SK-N-SH (cell line): ENCODE results near the gene DTNBP1. TPM values are rescaled to one million over a fixed set of nuclear protein-coding genes. Genes with fewer than 3 reads are reported as not detected.

ENCODE experiments used
- CTCF ChIA-PET: fragments of 300-600, 350-600 bp; formaldehyde crosslinking; extraction: SDS; loops from one replicate; lab custom pipeline; 2021; lab: Yijun Ruan, JAX
- POLR2A ChIA-PET: fragments of 350-600 bp; sonication (Branson Sonifier 250); formaldehyde crosslinking; extraction: SDS; loops from one replicate; lab custom pipeline; 2020; ENCODE audit warnings: antibody characterized with exemption, inconsistent platforms; lab: Yijun Ruan, JAX
- DNase-seq: peaks from one replicate; pipeline ENCODE4 v3.0.0; 2012
- H2AFZ ChIP-seq: fragments of 200-600 bp; sonication (generic); 2 replicates; pipeline ENCODE4 v1.8.1; 2016; ENCODE audit warnings: antibody characterized with exemption, mild to moderate bottlenecking, low read depth
- H3F3A ChIP-seq: fragments of 200-600 bp; sonication (generic); replicated peaks from 2 replicates; pipeline ENCODE3; 2016; ENCODE audit warnings: antibody characterized with exemption, mild to moderate bottlenecking; ENCODE audit not compliant: insufficient read depth
- H3K27ac ChIP-seq, 2 experiments: fragments of 200-500 bp in 1 of 2; fragments of 200-600 bp in 1 of 2; sonication (Bioruptor generic) in 1 of 2; sonication (generic), shearing (Covaris generic) in 1 of 2; 2 replicates each; pipeline versions ENCODE4 v1.5.1 to v1.6.1; 2014 to 2016; ENCODE audit warnings: low read depth in 2 of 2, inconsistent platforms in 1 of 2, low read length in 1 of 2, mild to moderate bottlenecking in 1 of 2, mixed read lengths in 1 of 2
- H3K27me3 ChIP-seq: fragments of 200-600 bp; sonication (generic), shearing (Covaris generic); 2 replicates; pipeline ENCODE4 v1.6.1; 2016; ENCODE audit warnings: mixed run types; ENCODE audit not compliant: insufficient read depth
- H3K36me3 ChIP-seq, 2 experiments: fragments of 200-500 bp in 1 of 2; fragments of 200-600 bp in 1 of 2; sonication (Bioruptor generic) in 1 of 2; sonication (generic) in 1 of 2; replicated peaks in 1 of 2; 2 replicates each; pipeline versions ENCODE3 to v1.5.1; 2014 to 2016; ENCODE audit warnings: low read length in 1 of 2, mild to moderate bottlenecking in 1 of 2; ENCODE audit not compliant: insufficient read depth in 2 of 2, control insufficient read depth in 1 of 2
- H3K4me1 ChIP-seq, 2 experiments: fragments of 200-500 bp in 1 of 2; fragments of 200-600 bp in 1 of 2; sonication (Bioruptor generic) in 1 of 2; sonication (generic), shearing (Covaris generic) in 1 of 2; 2 replicates each; pipeline versions ENCODE4 v1.5.1 to v1.6.1; 2014 to 2016; ENCODE audit warnings: low read depth in 1 of 2, low read length in 1 of 2, mixed run types in 1 of 2; ENCODE audit not compliant: insufficient read depth in 2 of 2, control insufficient read depth in 1 of 2
- H3K4me2 ChIP-seq: fragments of 200-600 bp; sonication (generic), shearing (Covaris generic); 2 replicates; pipeline ENCODE4 v1.6.1; 2017; ENCODE audit warnings: mixed run types
- H3K4me3 ChIP-seq, 2 experiments: fragments of 200-500 bp in 1 of 2; fragments of 200-600 bp in 1 of 2; sonication (Bioruptor generic) in 1 of 2; sonication (generic), shearing (Covaris generic) in 1 of 2; 2 replicates each; pipeline versions ENCODE4 v1.5.1 to v1.8.1; 2014 to 2016; ENCODE audit warnings: low read depth in 2 of 2, inconsistent platforms in 1 of 2, low read length in 1 of 2, mild to moderate bottlenecking in 1 of 2, mixed read lengths in 1 of 2, moderate library complexity in 1 of 2
- H3K79me2 ChIP-seq: fragments of 200-600 bp; sonication (generic); 2 replicates; pipeline ENCODE4 v1.8.1; 2017; ENCODE audit warnings: mild to moderate bottlenecking; ENCODE audit not compliant: insufficient read depth
- H3K9ac ChIP-seq: fragments of 200-600 bp; sonication (generic); 2 replicates; pipeline ENCODE4 v1.6.1; 2017; ENCODE audit warnings: mixed run types
- H3K9me2 ChIP-seq: fragments of 200-600 bp; sonication (generic); 2 replicates; pipeline ENCODE4 v1.6.1; 2017; ENCODE audit warnings: mixed run types
- H3K9me3 ChIP-seq: fragments of 200-600 bp; sonication (generic); 2 replicates; pipeline ENCODE4 v1.6.1; 2017; ENCODE audit warnings: mixed run types, mild to moderate bottlenecking, moderate library complexity
- H4K20me1 ChIP-seq: fragments of 200-600 bp; sonication (generic); 2 replicates; pipeline ENCODE4 v1.6.1; 2017; ENCODE audit warnings: mild to moderate bottlenecking, mixed run types; ENCODE audit not compliant: insufficient read depth
- EP300 ChIP-seq, 2 experiments: IDR thresholded peaks; 2 replicates each; pipeline versions ENCODE4 v1.4.0 to v1.6.1; 2012; ENCODE audit warnings: borderline replicate concordance in 1 of 2, low read depth in 1 of 2, low read length in 1 of 2
- FOSL2 ChIP-seq: IDR thresholded peaks from 2 replicates; pipeline ENCODE4 v1.4.0; 2012; ENCODE audit warnings: low read depth, mild to moderate bottlenecking, moderate library complexity, borderline replicate concordance
- GABPA ChIP-seq: IDR thresholded peaks from 2 replicates; pipeline ENCODE4 v1.4.0; 2012; ENCODE audit warnings: low read depth, mild to moderate bottlenecking
- MAX ChIP-seq: IDR thresholded peaks from 2 replicates; pipeline ENCODE4 v1.4.0; 2012; ENCODE audit warnings: low read depth
- MEF2A ChIP-seq: IDR thresholded peaks from 2 replicates; pipeline ENCODE4 v1.4.0; 2012; ENCODE audit warnings: low read depth, borderline replicate concordance
- RAD21 ChIP-seq: IDR thresholded peaks from 2 replicates; pipeline ENCODE4 v1.6.1; 2012; ENCODE audit warnings: mild to moderate bottlenecking, low read length
- TAF1 ChIP-seq: IDR thresholded peaks from 2 replicates; pipeline ENCODE4 v1.6.1; 2012; ENCODE audit warnings: low read depth, mild to moderate bottlenecking, low read length, moderate library complexity, borderline replicate concordance
- TCF12 ChIP-seq: IDR thresholded peaks from 2 replicates; pipeline ENCODE4 v1.4.0; 2012
- YY1 ChIP-seq: IDR thresholded peaks from 2 replicates; pipeline ENCODE4 v1.4.0; 2012; ENCODE audit warnings: low read depth, mild to moderate bottlenecking
- WGBS: methylation state at CpG from one replicate; pipeline ENCODE4 v1.1.6; 2017; ENCODE audit warnings: low lambda C conversion rate; 5-methylcytosine and 5-hydroxymethylcytosine counted together
- polyA plus RNA-seq, 3 experiments: library from polyadenylated mRNA; depleted of rRNA; stranded (reverse); fragments of >200 nt; gene quantifications; 2 replicates each; pipeline ENCODE4 v1.2.3, GENCODE V29; 2012
- TF ChIP-seq, protein P1 (sequence below): fragments of 200-600 bp; sonication (generic); IDR thresholded peaks from 2 replicates; pipeline ENCODE4 v1.6.1; 2017; ENCODE audit warnings: antibody characterized with exemption, mild to moderate bottlenecking, moderate library complexity
- TF ChIP-seq, protein P2 (sequence below): IDR thresholded peaks from 2 replicates; pipeline ENCODE4; 2012

DTNBP1 gene
- polyA plus RNA-seq, 1 of the 3 experiments (the other 2 are of a cell fraction): 19.7 TPM

- no peak for TF ChIP-seq FOSL2
- TF ChIP-seq TCF12: no peak
These were observed 43.2 kb upstream of the DTNBP1 start (continued) for GRCh38 chr6:15705981-15706380.

GRCh38 chr6:15698471-15698870 is 35.6 kb upstream of the DTNBP1 start:
- Histone ChIP-seq H3K9ac (no peak overlapping the region), H3K9me3 (no peaks in the 10 kb centered on the region), H3K79me2 (no peaks in the 10 kb centered on the region), H3K4me2 (no peak overlapping the region), H3K4me3 (no peak overlapping the region), H2AFZ (no peak overlapping the region), H3F3A (no peaks in the 10 kb centered on the region), H3K27ac (no peak overlapping the region), H4K20me1 (no peaks in the 10 kb centered on the region), H3K27me3 (no peaks in the 10 kb centered on the region), H3K9me2 (no peaks in the 10 kb centered on the region), H3K4me1 (no peaks in the 10 kb centered on the region), H3K36me3 (no peaks in the 10 kb centered on the region)
- ChIA-PET CTCF (interaction anchor here (1.4 kb wide), 1 partner anchor 485 kb away, joined by 4 read pairs; no protein-coding TSS in a partner anchor), POLR2A (no interaction called here)
- TF ChIP-seq RAD21: no peak
- TF ChIP-seq GABPA: no peak
- TF ChIP-seq, protein P1, sequence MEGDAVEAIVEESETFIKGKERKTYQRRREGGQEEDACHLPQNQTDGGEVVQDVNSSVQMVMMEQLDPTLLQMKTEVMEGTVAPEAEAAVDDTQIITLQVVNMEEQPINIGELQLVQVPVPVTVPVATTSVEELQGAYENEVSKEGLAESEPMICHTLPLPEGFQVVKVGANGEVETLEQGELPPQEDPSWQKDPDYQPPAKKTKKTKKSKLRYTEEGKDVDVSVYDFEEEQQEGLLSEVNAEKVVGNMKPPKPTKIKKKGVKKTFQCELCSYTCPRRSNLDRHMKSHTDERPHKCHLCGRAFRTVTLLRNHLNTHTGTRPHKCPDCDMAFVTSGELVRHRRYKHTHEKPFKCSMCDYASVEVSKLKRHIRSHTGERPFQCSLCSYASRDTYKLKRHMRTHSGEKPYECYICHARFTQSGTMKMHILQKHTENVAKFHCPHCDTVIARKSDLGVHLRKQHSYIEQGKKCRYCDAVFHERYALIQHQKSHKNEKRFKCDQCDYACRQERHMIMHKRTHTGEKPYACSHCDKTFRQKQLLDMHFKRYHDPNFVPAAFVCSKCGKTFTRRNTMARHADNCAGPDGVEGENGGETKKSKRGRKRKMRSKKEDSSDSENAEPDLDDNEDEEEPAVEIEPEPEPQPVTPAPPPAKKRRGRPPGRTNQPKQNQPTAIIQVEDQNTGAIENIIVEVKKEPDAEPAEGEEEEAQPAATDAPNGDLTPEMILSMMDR: no peak
- TF ChIP-seq, protein P2, sequence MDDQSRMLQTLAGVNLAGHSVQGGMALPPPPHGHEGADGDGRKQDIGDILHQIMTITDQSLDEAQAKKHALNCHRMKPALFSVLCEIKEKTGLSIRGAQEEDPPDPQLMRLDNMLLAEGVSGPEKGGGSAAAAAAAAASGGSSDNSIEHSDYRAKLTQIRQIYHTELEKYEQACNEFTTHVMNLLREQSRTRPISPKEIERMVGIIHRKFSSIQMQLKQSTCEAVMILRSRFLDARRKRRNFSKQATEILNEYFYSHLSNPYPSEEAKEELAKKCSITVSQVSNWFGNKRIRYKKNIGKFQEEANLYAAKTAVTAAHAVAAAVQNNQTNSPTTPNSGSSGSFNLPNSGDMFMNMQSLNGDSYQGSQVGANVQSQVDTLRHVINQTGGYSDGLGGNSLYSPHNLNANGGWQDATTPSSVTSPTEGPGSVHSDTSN: no peak
- TF ChIP-seq TAF1: no peak
- no peak for TF ChIP-seq EP300 (IDR thresholded peaks at IDR 0.05; ENCODE audit: borderline replicate concordance in 1 of 2, low read depth in 1 of 2, low read length in 1 of 2)
- no peak for TF ChIP-seq MAX
- TF ChIP-seq YY1: no peak
- DNase-seq: no peak
- WGBS: 10% methylated on average over 1 of the region's 1 CpG

DNA sequence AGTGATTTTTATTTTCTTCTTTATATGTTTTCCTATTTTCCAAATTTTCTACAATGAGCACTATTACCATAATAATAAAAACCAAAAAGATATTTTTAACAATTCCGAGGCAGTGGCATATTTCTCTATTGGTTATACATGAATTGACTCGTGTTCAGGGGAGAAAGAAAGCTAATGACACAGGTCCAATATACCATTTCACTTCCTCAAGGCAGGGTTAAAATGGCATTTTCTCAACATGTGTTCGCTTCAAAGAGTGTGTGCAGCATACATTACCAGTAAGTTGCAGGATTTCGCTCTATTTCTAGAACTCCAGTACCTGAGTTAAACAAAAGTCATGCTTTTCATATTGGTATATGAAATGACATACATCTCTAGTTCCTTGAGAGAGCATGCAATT is 35.1 kb upstream of the DTNBP1 start:
- Histone ChIP-seq H3K27me3 (no peaks in the 10 kb centered on the region), H3K4me2 (no peak overlapping the region), H3K4me3 (no peak overlapping the region), H3K27ac (no peak overlapping the region), H3K36me3 (no peaks in the 10 kb centered on the region), H3F3A (no peaks in the 10 kb centered on the region), H3K9me3 (no peaks in the 10 kb centered on the region), H3K9me2 (no peaks in the 10 kb centered on the region), H2AFZ (no peak overlapping the region), H3K9ac (no peak overlapping the region), H4K20me1 (no peaks in the 10 kb centered on the region), H3K79me2 (no peaks in the 10 kb centered on the region), H3K4me1 (no peaks in the 10 kb centered on the region)
- 40% methylated on average over 4 of the region's 4 CpGs for WGBS
- no peak for TF ChIP-seq MEF2A
- no peak for TF ChIP-seq EP300 (IDR thresholded peaks at IDR 0.05; ENCODE audit: borderline replicate concordance in 1 of 2, low read depth in 1 of 2, low read length in 1 of 2)
- no peak for TF ChIP-seq RAD21
- ChIA-PET CTCF (interaction anchor here (1.4 kb wide), 1 partner anchor 485 kb away, joined by 4 read pairs; no protein-coding TSS in a partner anchor), POLR2A (no interaction called here)
- DNase-seq: no peak
